HS-5 (cell line): Measurements from ENCODE around the gene PDE3A.
A peak's percentile ranks its signal among the peaks of the same experiment; 100 is the strongest.
"Not testable (repeated sequence)": the region's sequence is repeated elsewhere in the genome, so short reads cannot be mapped to it uniquely, and the experiment has no call there.

Experiments
- DNase-seq: peaks from one replicate; pipeline ENCODE4 v3.0.0-alpha.2; 2012; ENCODE audit warnings: low read depth

PDE3A gene

GRCh38 chr12:20604408-20605067, 236.2 kb downstream of the PDE3A start:
- DNase-seq, result no peak

GRCh38 chr12:20615020-20615419, 246.7 kb downstream of the PDE3A start:
- DNase-seq, result not testable (repeated sequence)

- no peak for DNase-seq
These were observed 247.8 kb downstream of the PDE3A start for GRCh38 chr12:20616093-20616492.

GRCh38 chr12:20620261-20620660, 251.9 kb downstream of the PDE3A start:
- DNase-seq, result no peak

GRCh38 chr12:20624718-20625117, 256.4 kb downstream of the PDE3A start:
- no peak for DNase-seq

- no peak for DNase-seq
These were observed 257.2 kb downstream of the PDE3A start for GRCh38 chr12:20625531-20625930.

- DNase-seq, result no peak
These were observed 258.8 kb downstream of the PDE3A start for GRCh38 chr12:20627001-20627588.

GRCh38 chr12:20628226-20628787, 260.0 kb downstream of the PDE3A start:
- no peak for DNase-seq

- DNase-seq, result no peak
These were observed 260.7 kb downstream of the PDE3A start for GRCh38 chr12:20628999-20629398.

- DNase-seq, result peak; percentile 40
These were observed 261.2 kb downstream of the PDE3A start for GRCh38 chr12:20629414-20630156.

- DNase-seq, result no peak
These were observed 263.4 kb downstream of the PDE3A start for GRCh38 chr12:20631711-20632110.

GRCh38 chr12:20641106-20641505, 272.8 kb downstream of the PDE3A start:
- DNase-seq, result no peak

- no peak for DNase-seq
These were observed 275.5 kb downstream of the PDE3A start for GRCh38 chr12:20643822-20644221.

GRCh38 chr12:20646239-20646827, 278.0 kb downstream of the PDE3A start:
- no peak for DNase-seq

- DNase-seq, result no peak
These were observed 285.5 kb downstream of the PDE3A start for GRCh38 chr12:20653871-20654270.

- no peak for DNase-seq
These were observed 288.3 kb downstream of the PDE3A start for GRCh38 chr12:20656600-20656999.

- DNase-seq, result no peak
These were observed 289.2 kb downstream of the PDE3A start for GRCh38 chr12:20657496-20657895.

- no peak for DNase-seq
These were observed 313.0 kb downstream of the PDE3A start for GRCh38 chr12:20681334-20681733.

GRCh38 chr12:20695232-20695631, 326.9 kb downstream of the PDE3A start, which contains the start of gene SLCO1C1:
SLCO1C1 (plus strand) TSS chr12:20695332; CDS start chr12:20699577, 4,245 bp downstream.
- no peak for DNase-seq

- DNase-seq, result no peak
These were observed 328.0 kb downstream of the PDE3A start for GRCh38 chr12:20696181-20696905.

GRCh38 chr12:20701106-20701505, 332.8 kb downstream of the PDE3A start:
- DNase-seq, result no peak

- DNase-seq, result no peak
These were observed 336.5 kb downstream of the PDE3A start for GRCh38 chr12:20704860-20705259.
